ENCODE results near the gene SPEG.

SPEG gene

GRCh38 chr2:219447242-219448098 is 12.8 kb downstream of the SPEG start:
- Histone ChIP-seq H3K27ac (no peak overlapping the region), H3K9me3 (ENCODE audit: low read depth, low read length) (no peaks in the 10 kb centered on the region), H3K36me3 (ENCODE audit: insufficient read depth, low read length) (no peaks in the 10 kb centered on the region), H3K9ac (ENCODE audit: insufficient read length) (no peak overlapping the region), H3K4me3 (no peak overlapping the region)
- no peak for DNase-seq (ENCODE audit: low read depth, low spot score)
- no peak for TF ChIP-seq EZH2 (IDR thresholded peaks at IDR 0.05)
- TF ChIP-seq FOXP2 (optimal IDR thresholded peaks at IDR 0.05; ENCODE audit: control extremely low read depth, extremely low read length, insufficient read depth), result no peak
- no peak for TF ChIP-seq POLR2AphosphoS5 (IDR thresholded peaks at IDR 0.05; ENCODE audit: borderline replicate concordance, low read depth, low read length)

GRCh38 chr2:219448099-219448775 is 13.6 kb downstream of the SPEG start:
- Histone ChIP-seq H3K36me3 (ENCODE audit: insufficient read depth, low read length) (no peaks in the 10 kb centered on the region), H3K4me3 (no peak overlapping the region), H3K27ac (no peak overlapping the region), H3K9ac (ENCODE audit: insufficient read length) (no peak overlapping the region), H3K9me3 (ENCODE audit: low read depth, low read length) (no peaks in the 10 kb centered on the region)
- DNase-seq (ENCODE audit: low read depth, low spot score), result no peak
- TF ChIP-seq EZH2 (IDR thresholded peaks at IDR 0.05) (no peak), POLR2AphosphoS5 (IDR thresholded peaks at IDR 0.05; ENCODE audit: borderline replicate concordance, low read depth, low read length) (no peak), FOXP2 (optimal IDR thresholded peaks at IDR 0.05; ENCODE audit: control extremely low read depth, extremely low read length, insufficient read depth) (no peak)

- Histone ChIP-seq H3K9ac (ENCODE audit: insufficient read length) (no peak overlapping the region), H3K27ac (no peak overlapping the region), H3K9me3 (ENCODE audit: low read depth, low read length) (no peaks in the 10 kb centered on the region), H3K4me3 (no peak overlapping the region), H3K36me3 (ENCODE audit: insufficient read depth, low read length) (no peaks in the 10 kb centered on the region)
- TF ChIP-seq POLR2AphosphoS5 (IDR thresholded peaks at IDR 0.05; ENCODE audit: borderline replicate concordance, low read depth, low read length), result no peak
- no peak for TF ChIP-seq FOXP2 (optimal IDR thresholded peaks at IDR 0.05; ENCODE audit: control extremely low read depth, extremely low read length, insufficient read depth)
- no peak for TF ChIP-seq EZH2 (IDR thresholded peaks at IDR 0.05)
- no peak for DNase-seq (ENCODE audit: low read depth, low spot score)
These were observed 14.2 kb downstream of the SPEG start for GRCh38 chr2:219448776-219449341.

GRCh38 chr2:219449609-219450008 is 15.0 kb downstream of the SPEG start:
- no peak for DNase-seq (ENCODE audit: low read depth, low spot score)
- no peak overlapping the region for H3K4me3 ChIP-seq
- TF ChIP-seq EZH2 (IDR thresholded peaks at IDR 0.05) (no peak), POLR2AphosphoS5 (IDR thresholded peaks at IDR 0.05; ENCODE audit: borderline replicate concordance, low read depth, low read length) (no peak), FOXP2 (optimal IDR thresholded peaks at IDR 0.05; ENCODE audit: control extremely low read depth, extremely low read length, insufficient read depth) (no peak)
- no peaks in the 10 kb centered on the region for H3K36me3 ChIP-seq (ENCODE audit: insufficient read depth, low read length)
- H3K9ac ChIP-seq (ENCODE audit: insufficient read length), result no peak overlapping the region
- H3K27ac ChIP-seq, result no peak overlapping the region
- no peaks in the 10 kb centered on the region for H3K9me3 ChIP-seq (ENCODE audit: low read depth, low read length)

- Histone ChIP-seq H3K36me3 (ENCODE audit: insufficient read depth, low read length) (no peaks in the 10 kb centered on the region), H3K4me3 (no peak overlapping the region), H3K27ac (no peak overlapping the region), H3K9ac (ENCODE audit: insufficient read length) (no peak overlapping the region), H3K9me3 (ENCODE audit: low read depth, low read length) (no peaks in the 10 kb centered on the region)
- TF ChIP-seq FOXP2 (optimal IDR thresholded peaks at IDR 0.05; ENCODE audit: control extremely low read depth, extremely low read length, insufficient read depth) (no peak), POLR2AphosphoS5 (IDR thresholded peaks at IDR 0.05; ENCODE audit: borderline replicate concordance, low read depth, low read length) (no peak), EZH2 (IDR thresholded peaks at IDR 0.05) (no peak)
- DNase-seq (ENCODE audit: low read depth, low spot score), result no peak
These were observed 17.2 kb downstream of the SPEG start for GRCh38 chr2:219451661-219452360.

- Histone ChIP-seq H3K4me3 (no peak overlapping the region), H3K36me3 (ENCODE audit: insufficient read depth, low read length) (no peaks in the 10 kb centered on the region), H3K27ac (no peak overlapping the region), H3K9me3 (ENCODE audit: low read depth, low read length) (no peaks in the 10 kb centered on the region), H3K9ac (ENCODE audit: insufficient read length) (no peak overlapping the region)
- DNase-seq (ENCODE audit: low read depth, low spot score), result no peak
- TF ChIP-seq EZH2 (IDR thresholded peaks at IDR 0.05) (no peak), POLR2AphosphoS5 (IDR thresholded peaks at IDR 0.05; ENCODE audit: borderline replicate concordance, low read depth, low read length) (no peak), FOXP2 (optimal IDR thresholded peaks at IDR 0.05; ENCODE audit: control extremely low read depth, extremely low read length, insufficient read depth) (no peak)
These were observed 18.0 kb downstream of the SPEG start for GRCh38 chr2:219452361-219453317.

Measured in SK-N-MC (cell line).